Right lobe of liver (tissue), 6 donors: ENCODE measurements around the gene AQP12A. TPM values are rescaled to one million over a fixed set of nuclear protein-coding genes. Genes with fewer than 3 reads are reported as not detected.

Experiments used
- ATAC-seq, 4 donors: fragments of 200-7000 bp; cut with Tn5 transposase; one replicate each; pipeline ENCODE4 v1.9.1; 2020; ENCODE audit warnings: mild to moderate bottlenecking in 4 of 4, moderate library complexity in 4 of 4
- DNase-seq, 3 donors: peaks; one replicate each; pipeline ENCODE4 v3.0.0-alpha.2; 2020
- H3K27ac ChIP-seq, 3 donors: fragments of 200-600 bp; one replicate each; pipeline ENCODE4 v1.8.0; 2022
- H3K27me3 ChIP-seq, 2 donors: fragments of 200-600 bp; one replicate each; pipeline ENCODE4 v1.8.0; 2022
- H3K36me3 ChIP-seq, 4 donors: fragments of 200-600 bp; sonication (generic) in 1 of 4; one replicate each; pipeline versions ENCODE4 v1.5.1 to v1.8.0; 2017 to 2022; ENCODE audit warnings: control low read depth in 1 of 4
- H3K4me1 ChIP-seq, 4 donors: fragments of 200-600 bp; sonication (generic) in 1 of 4; one replicate each; pipeline versions ENCODE4 v1.5.1 to v1.8.0; 2017 to 2022; ENCODE audit warnings: control low read depth in 1 of 4
- H3K4me3 ChIP-seq, 3 donors: fragments of 200-600 bp; one replicate each; pipeline ENCODE4 v1.8.0; 2022
- H3K9me3 ChIP-seq, 4 donors: fragments of 200-600 bp; sonication (generic) in 1 of 4; one replicate each; pipeline versions ENCODE4 v1.5.1 to v1.8.0; 2017 to 2022; ENCODE audit warnings: control low read depth in 1 of 4
- CTCF ChIP-seq, 4 donors: fragments of 200-600 bp in 3 of 4; fragments of 450-650 bp in 1 of 4; IDR thresholded peaks; one replicate each; pipeline versions ENCODE4 v1.5.1 to v1.8.0; 2016 to 2022; ENCODE audit warnings: antibody characterized with exemption in 4 of 4, mild to moderate bottlenecking in 2 of 4
- POLR2A ChIP-seq: fragments of 450-650 bp; IDR thresholded peaks from one replicate; pipeline ENCODE4 v1.6.1; 2017; ENCODE audit warnings: antibody characterized with exemption, mild to moderate bottlenecking
- WGBS: methylation state at CpG from one replicate; pipeline ENCODE4 v1.1.6; 2018; ENCODE audit warnings: low coverage, low lambda C conversion rate; ENCODE audit not compliant: insufficient coverage; ENCODE audit errors: missing lambda C conversion rate; 5-methylcytosine and 5-hydroxymethylcytosine counted together
- intact Hi-C, 2 donors: fragments of 100-400 bp; cut with DNase I; formaldehyde crosslinking; loops; one replicate each; pipeline versions ENCODE4 v1.11.2 to v1.14.1; 2022
- total RNA-seq, 6 experiments: library from RNA; depleted of rRNA in 2 of 6; stranded (reverse); fragments of >200 nt in 2 of 6; fragmentation: NEBNext Ultra II Directional in 3 of 6; extraction: Animal tissue kit (Norgen Biotek cat#: 25700) in 3 of 6; gene quantifications; one replicate each; pipeline versions ENCODE4 v1.1.0 to v1.2.4, GENCODE V29; 2016 to 2023
- donor health status: DM: no; HTN: yes; CAD: no.
- donor health status: DM: no; HTN: no; CAD: no.
- donor health status: DM: no; HTN: no; CAD: no.
- donor health status: DM: no; HTN: yes; CAD: no.
- donor health status: DM: no; HTN: yes; CAD: no.

Gene AQP12A
- total RNA-seq, 6 experiments from 2014 or later = not detected

DNA sequence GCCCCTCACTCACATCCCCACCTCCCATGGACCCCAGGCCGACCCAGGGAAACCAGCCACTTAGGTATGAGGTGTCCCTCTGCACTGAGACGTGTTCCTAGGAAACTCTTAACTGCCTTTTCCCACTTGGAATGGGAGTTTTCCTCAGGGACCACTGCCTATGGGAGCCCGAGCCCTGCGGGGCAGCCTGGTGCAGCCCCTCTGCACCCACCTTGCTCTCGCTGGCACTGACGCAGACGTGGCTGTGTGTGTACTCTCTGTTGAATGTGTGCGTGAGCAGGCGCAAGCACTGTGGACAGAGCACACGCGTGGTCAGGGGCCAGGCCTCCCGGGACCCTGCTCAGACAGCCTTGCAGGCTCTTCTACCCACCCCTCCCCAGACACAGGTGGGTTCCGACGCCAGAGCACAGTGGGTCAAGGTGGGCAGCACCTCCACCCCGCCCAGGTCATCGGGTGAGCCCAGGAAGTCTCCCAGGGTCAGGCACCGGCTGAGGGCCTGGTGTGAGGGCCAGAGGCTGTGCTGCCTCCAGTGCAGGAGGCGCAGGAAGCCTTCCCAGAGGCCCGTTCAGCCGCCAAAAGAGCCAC is 30.0 kb downstream of the AQP12A start:
- Histone ChIP-seq H3K4me3 (no peak overlapping the region), H3K4me1 (no peaks in the 10 kb centered on the region), H3K9me3 (no peaks in the 10 kb centered on the region), H3K27ac (no peak overlapping the region), H3K36me3 (no peaks in the 10 kb centered on the region), H3K27me3 (no peaks in the 10 kb centered on the region)
- no CpG with 5 or more reads among the region's 20 CpGs for WGBS
- intact Hi-C loops = no loop called here
- ATAC-seq (no peak), DNase-seq (no peak)
- TF ChIP-seq POLR2A (no peak), CTCF (IDR thresholded peaks at IDR 0.05) (no peak)

DNA sequence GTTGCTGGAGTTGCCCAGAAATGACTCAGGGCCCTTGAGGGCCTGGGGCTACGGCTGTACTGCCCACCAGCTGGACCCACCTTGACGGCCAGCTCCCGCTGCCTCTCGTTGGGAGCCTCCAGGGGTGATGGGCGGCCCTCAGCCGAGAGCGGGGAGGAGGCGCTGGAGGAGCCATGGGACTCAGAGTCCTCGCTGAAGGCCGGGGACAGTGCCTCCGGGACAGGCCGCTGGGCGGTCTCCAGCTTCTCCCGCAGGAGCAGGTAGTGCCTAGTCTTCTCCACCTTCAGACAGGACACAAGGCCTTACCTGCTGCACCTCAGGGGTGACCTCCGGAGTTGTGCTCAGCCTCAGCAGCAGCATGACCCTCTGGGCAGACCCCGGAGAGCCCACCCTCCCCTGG is 30.7 kb downstream of the AQP12A start:
- no peaks in the 10 kb centered on the region for H3K27me3 ChIP-seq
- DNase-seq = no peak
- H3K4me3 ChIP-seq = no peak overlapping the region
- no peak for TF ChIP-seq CTCF (IDR thresholded peaks at IDR 0.05)
- no peak overlapping the region for H3K27ac ChIP-seq
- no CpG with 5 or more reads among the region's 16 CpGs for WGBS
- no peaks in the 10 kb centered on the region for H3K4me1 ChIP-seq
- intact Hi-C loops = no loop called here
- no peaks in the 10 kb centered on the region for H3K9me3 ChIP-seq
- ATAC-seq = no peak
- no peaks in the 10 kb centered on the region for H3K36me3 ChIP-seq

DNA sequence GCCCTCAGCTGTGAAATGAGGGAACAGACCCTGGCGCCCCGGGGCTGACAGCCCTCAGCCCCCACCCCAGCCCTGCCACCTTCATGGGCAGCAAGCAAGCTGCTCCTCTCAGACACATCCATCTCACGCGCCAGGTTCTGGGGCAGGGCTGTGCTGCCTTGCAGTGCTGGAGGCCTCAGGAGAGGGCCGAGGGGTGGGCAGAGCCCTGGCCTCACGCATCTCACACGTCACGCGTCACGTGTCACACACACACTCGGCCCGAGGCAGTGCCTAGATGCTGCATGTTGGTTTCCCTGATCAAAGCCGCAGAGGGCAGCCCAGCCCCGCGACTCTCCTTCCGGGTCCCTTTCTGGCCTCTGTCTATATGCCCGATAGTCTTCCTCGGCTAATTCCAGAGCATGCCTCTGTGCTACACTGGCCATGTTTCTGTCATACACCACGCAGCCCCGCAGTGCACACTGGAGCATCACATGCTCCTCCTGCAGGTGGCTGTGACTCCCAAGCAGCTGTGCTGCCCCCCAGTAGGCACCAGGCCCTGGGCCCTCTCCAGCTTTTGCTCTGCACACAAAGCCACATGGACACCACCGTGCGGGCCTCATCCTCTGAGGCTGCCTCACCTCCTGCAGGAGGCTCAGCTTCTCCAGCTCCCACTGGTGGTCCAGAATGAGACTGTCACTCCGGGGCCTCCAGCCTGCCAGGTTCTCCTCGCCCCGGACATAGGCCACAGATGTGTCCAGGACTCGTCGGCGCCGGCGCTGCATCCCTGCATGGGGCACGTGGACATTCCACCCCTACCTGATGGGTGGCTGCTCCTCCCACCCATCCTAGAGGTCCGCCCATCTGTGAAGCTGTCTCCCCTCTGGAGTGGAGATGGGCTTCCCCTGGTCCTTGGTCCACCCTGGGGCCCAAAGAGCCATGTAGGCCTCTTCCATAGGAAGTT is 31.4 kb downstream of the AQP12A start:
- ATAC-seq (no peak), DNase-seq (no peak)
- H3K4me3 ChIP-seq = no peak overlapping the region
- H3K36me3 ChIP-seq = no peaks in the 10 kb centered on the region
- no peaks in the 10 kb centered on the region for H3K4me1 ChIP-seq
- intact Hi-C loops = no loop called here
- H3K9me3 ChIP-seq = no peaks in the 10 kb centered on the region
- TF ChIP-seq POLR2A = no peak
- TF ChIP-seq CTCF (IDR thresholded peaks at IDR 0.05) = no peak
- no peak overlapping the region for H3K27ac ChIP-seq
- 71% methylated on average over 7 of the region's 32 CpGs for WGBS
- H3K27me3 ChIP-seq = no peaks in the 10 kb centered on the region

GRCh38 chr2:240723851-240724250 is 32.2 kb downstream of the AQP12A start:
- Histone ChIP-seq H3K27me3 (no peaks in the 10 kb centered on the region), H3K4me3 (no peak overlapping the region), H3K4me1 (no peaks in the 10 kb centered on the region), H3K9me3 (no peaks in the 10 kb centered on the region), H3K36me3 (no peaks in the 10 kb centered on the region), H3K27ac (no peak overlapping the region)
- TF ChIP-seq POLR2A (no peak), CTCF (IDR thresholded peaks at IDR 0.05) (no peak)
- DNase-seq (no peak), ATAC-seq (no peak)
- no CpG with 5 or more reads among the region's 9 CpGs for WGBS
- intact Hi-C loops = no loop called here
